H1 (cell line): Measurements from ENCODE around the gene EIPR1. TPM values are rescaled to one million over a fixed set of nuclear protein-coding genes. Genes with fewer than 3 reads are reported as not detected.

Source experiments
- ASH2L ChIP-seq: fragments of 200-600, 300-600 bp; sonication (generic); IDR thresholded peaks from one replicate; pipeline ENCODE4 v1.7.1; 2017; ENCODE audit warnings: low read length
- BRCA1 ChIP-seq: IDR thresholded peaks from 2 replicates; pipeline ENCODE4 v1.6.1; 2012; ENCODE audit warnings: low read depth, low read length, improper control_type of control experiment
- EGR1 ChIP-seq: IDR thresholded peaks from 2 replicates; pipeline ENCODE4 v1.6.1; 2011; ENCODE audit warnings: low read depth, low read length, borderline replicate concordance
- HDAC6 ChIP-seq: IDR thresholded peaks from one replicate; pipeline ENCODE4 v1.7.1; 2012; ENCODE audit warnings: low read depth, mild to moderate bottlenecking, inconsistent platforms, low read length, moderate library complexity
- KDM1A ChIP-seq: fragments of 200-600, 300-600 bp; sonication (generic); IDR thresholded peaks from 2 replicates; pipeline ENCODE4 v1.7.1; 2016; ENCODE audit warnings: mild to moderate bottlenecking, low read length, borderline replicate concordance
- SP1 ChIP-seq: IDR thresholded peaks from 2 replicates; pipeline ENCODE4 v1.6.1; 2011; ENCODE audit warnings: low read depth, low read length
- SP2 ChIP-seq: IDR thresholded peaks from 2 replicates; pipeline ENCODE4 v1.6.1; 2012; ENCODE audit warnings: mild to moderate bottlenecking, low read length, inconsistent platforms
- SP4 ChIP-seq: IDR thresholded peaks from 2 replicates; pipeline ENCODE4 v1.6.1; 2012; ENCODE audit warnings: low read length, inconsistent platforms
- SRF ChIP-seq: IDR thresholded peaks from 2 replicates; pipeline ENCODE4 v1.6.1; 2011; ENCODE audit warnings: mild to moderate bottlenecking, low read depth, low read length, moderate library complexity
- SUZ12 ChIP-seq: fragments of 200-600 bp; sonication (generic); IDR thresholded peaks from 2 replicates; pipeline ENCODE4 v1.6.1; 2012; ENCODE audit warnings: mild to moderate bottlenecking, inconsistent platforms, low read length, moderate library complexity, mixed read lengths
- TCF12 ChIP-seq: IDR thresholded peaks from 2 replicates; pipeline ENCODE4 v1.6.1; 2011; ENCODE audit warnings: low read depth, mild to moderate bottlenecking, low read length
- polyA plus RNA-seq, 7 experiments: library from polyadenylated mRNA; depleted of rRNA in 3 of 7; stranded (reverse) in 5 of 7; unstranded in 2 of 7; fragments of >200 nt in 5 of 7; fragments of 200-250 nt in 2 of 7; gene quantifications; 1 replicate in 5 of 7; 2 replicates in 1 of 7; 4 replicates in 1 of 7; pipeline versions ENCODE4 v1.2.1 to v1.2.3, GENCODE V29; 2011 to 2013; ENCODE audit warnings: missing spikeins in 2 of 7, mixed read lengths in 2 of 7
- total RNA-seq: library from RNA; stranded (reverse); fragmentation: NEBNext Ultra II Directional; extraction: Animal tissue kit (Norgen Biotek cat#: 25700); gene quantifications from 2 replicates; pipeline ENCODE4 v1.2.1, GENCODE V29; 2021
- TF ChIP-seq, protein P1 (sequence below): fragments of 300-600 bp; sonication (generic); IDR thresholded peaks from 2 replicates; pipeline ENCODE4 v1.7.1; 2012; ENCODE audit warnings: low read length, moderate library complexity, mild to moderate bottlenecking, inconsistent platforms; ENCODE audit not compliant: insufficient replicate concordance

The EIPR1 gene
- total and polyA plus RNA-seq, 2 of the 8 experiments (the other 6 are each of a cell fraction or from before 2014, with no cell fraction given): 26.3 to 56.4 TPM

DNA sequence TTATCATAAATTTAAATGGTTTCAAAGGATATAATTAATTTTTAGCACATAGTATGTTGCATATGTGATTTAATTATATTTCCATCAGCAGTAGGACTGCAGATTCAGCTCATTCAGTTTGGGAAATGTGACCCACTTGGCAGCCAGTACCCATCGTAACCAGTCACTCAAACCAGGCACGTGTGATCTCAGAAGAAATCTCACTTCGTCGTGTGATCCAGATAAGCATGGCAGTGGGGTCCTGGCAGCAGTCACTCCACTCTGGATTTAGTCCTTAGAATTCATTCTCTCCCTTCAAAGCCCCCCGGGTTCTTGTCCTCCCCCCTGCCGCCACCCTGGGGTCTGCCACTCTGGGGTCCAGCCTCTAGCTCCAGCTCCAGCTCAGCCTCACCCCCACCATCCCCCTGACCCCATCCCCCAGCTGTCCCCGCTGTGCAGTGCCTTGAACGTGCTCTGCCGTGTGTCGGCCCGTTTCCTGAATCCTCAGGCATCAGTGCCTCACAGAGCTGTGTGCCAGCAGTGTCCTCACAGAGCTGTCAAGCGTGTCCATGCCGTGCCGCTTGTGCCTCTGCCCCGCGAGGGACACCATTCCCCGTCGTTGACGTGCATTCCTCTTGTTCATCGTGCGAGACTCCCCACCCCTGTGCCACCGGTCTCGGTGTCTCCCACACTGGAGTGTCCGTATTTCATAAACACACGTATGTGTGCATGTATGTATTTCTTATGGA lies 36.7 kb upstream of the EIPR1 start (continued):
- TF ChIP-seq, protein P1, sequence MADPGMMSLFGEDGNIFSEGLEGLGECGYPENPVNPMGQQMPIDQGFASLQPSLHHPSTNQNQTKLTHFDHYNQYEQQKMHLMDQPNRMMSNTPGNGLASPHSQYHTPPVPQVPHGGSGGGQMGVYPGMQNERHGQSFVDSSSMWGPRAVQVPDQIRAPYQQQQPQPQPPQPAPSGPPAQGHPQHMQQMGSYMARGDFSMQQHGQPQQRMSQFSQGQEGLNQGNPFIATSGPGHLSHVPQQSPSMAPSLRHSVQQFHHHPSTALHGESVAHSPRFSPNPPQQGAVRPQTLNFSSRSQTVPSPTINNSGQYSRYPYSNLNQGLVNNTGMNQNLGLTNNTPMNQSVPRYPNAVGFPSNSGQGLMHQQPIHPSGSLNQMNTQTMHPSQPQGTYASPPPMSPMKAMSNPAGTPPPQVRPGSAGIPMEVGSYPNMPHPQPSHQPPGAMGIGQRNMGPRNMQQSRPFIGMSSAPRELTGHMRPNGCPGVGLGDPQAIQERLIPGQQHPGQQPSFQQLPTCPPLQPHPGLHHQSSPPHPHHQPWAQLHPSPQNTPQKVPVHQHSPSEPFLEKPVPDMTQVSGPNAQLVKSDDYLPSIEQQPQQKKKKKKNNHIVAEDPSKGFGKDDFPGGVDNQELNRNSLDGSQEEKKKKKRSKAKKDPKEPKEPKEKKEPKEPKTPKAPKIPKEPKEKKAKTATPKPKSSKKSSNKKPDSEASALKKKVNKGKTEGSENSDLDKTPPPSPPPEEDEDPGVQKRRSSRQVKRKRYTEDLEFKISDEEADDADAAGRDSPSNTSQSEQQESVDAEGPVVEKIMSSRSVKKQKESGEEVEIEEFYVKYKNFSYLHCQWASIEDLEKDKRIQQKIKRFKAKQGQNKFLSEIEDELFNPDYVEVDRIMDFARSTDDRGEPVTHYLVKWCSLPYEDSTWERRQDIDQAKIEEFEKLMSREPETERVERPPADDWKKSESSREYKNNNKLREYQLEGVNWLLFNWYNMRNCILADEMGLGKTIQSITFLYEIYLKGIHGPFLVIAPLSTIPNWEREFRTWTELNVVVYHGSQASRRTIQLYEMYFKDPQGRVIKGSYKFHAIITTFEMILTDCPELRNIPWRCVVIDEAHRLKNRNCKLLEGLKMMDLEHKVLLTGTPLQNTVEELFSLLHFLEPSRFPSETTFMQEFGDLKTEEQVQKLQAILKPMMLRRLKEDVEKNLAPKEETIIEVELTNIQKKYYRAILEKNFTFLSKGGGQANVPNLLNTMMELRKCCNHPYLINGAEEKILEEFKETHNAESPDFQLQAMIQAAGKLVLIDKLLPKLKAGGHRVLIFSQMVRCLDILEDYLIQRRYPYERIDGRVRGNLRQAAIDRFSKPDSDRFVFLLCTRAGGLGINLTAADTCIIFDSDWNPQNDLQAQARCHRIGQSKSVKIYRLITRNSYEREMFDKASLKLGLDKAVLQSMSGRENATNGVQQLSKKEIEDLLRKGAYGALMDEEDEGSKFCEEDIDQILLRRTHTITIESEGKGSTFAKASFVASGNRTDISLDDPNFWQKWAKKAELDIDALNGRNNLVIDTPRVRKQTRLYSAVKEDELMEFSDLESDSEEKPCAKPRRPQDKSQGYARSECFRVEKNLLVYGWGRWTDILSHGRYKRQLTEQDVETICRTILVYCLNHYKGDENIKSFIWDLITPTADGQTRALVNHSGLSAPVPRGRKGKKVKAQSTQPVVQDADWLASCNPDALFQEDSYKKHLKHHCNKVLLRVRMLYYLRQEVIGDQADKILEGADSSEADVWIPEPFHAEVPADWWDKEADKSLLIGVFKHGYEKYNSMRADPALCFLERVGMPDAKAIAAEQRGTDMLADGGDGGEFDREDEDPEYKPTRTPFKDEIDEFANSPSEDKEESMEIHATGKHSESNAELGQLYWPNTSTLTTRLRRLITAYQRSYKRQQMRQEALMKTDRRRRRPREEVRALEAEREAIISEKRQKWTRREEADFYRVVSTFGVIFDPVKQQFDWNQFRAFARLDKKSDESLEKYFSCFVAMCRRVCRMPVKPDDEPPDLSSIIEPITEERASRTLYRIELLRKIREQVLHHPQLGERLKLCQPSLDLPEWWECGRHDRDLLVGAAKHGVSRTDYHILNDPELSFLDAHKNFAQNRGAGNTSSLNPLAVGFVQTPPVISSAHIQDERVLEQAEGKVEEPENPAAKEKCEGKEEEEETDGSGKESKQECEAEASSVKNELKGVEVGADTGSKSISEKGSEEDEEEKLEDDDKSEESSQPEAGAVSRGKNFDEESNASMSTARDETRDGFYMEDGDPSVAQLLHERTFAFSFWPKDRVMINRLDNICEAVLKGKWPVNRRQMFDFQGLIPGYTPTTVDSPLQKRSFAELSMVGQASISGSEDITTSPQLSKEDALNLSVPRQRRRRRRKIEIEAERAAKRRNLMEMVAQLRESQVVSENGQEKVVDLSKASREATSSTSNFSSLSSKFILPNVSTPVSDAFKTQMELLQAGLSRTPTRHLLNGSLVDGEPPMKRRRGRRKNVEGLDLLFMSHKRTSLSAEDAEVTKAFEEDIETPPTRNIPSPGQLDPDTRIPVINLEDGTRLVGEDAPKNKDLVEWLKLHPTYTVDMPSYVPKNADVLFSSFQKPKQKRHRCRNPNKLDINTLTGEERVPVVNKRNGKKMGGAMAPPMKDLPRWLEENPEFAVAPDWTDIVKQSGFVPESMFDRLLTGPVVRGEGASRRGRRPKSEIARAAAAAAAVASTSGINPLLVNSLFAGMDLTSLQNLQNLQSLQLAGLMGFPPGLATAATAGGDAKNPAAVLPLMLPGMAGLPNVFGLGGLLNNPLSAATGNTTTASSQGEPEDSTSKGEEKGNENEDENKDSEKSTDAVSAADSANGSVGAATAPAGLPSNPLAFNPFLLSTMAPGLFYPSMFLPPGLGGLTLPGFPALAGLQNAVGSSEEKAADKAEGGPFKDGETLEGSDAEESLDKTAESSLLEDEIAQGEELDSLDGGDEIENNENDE: no peak
- TF ChIP-seq BRCA1 (no peak), EGR1 (no peak), TCF12 (no peak), ASH2L (no peak), SP4 (no peak), HDAC6 (no peak), SP2 (no peak), SP1 (no peak), SUZ12 (no peak), SRF (no peak), KDM1A (no peak)
